ENCODE measurements around the gene OR2A42.
"Not testable (repeated sequence)": the region's sequence is repeated elsewhere in the genome, so short reads cannot be mapped to it uniquely, and the experiment has no call there.

Gene OR2A42

DNA sequence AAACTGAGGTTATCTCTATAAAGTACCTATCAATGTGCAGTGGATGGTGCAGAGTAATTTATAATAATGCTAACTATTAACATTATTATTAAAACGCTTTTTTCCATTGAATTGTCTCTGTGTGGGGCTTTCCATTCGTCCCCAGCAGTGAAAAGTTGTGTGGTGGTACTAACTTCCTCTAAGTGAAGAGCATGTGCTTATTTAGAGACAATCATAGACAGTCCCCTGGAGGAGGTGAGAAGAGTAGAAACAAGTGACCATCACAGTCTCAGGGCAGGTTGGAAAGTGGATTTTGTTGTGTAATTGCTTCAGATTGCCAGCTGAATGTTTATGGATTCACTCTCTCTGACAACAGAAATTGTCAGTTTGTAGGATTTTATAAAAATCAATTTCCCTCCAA is 8.4 kb downstream of the OR2A42 start:
- DNase-seq (ENCODE audit: low spot score): not testable (repeated sequence)

- DNase-seq (ENCODE audit: low spot score): not testable (repeated sequence)
Measured at GRCh38 chr7:144228810-144229209, 10.6 kb downstream of the OR2A42 start.

GRCh38 chr7:144226866-144227265 is 12.5 kb downstream of the OR2A42 start:
- DNase-seq (ENCODE audit: low spot score): not testable (repeated sequence)

GRCh38 chr7:144223675-144224074 is 15.7 kb downstream of the OR2A42 start:
- DNase-seq (ENCODE audit: low spot score): not testable (repeated sequence)

DNA sequence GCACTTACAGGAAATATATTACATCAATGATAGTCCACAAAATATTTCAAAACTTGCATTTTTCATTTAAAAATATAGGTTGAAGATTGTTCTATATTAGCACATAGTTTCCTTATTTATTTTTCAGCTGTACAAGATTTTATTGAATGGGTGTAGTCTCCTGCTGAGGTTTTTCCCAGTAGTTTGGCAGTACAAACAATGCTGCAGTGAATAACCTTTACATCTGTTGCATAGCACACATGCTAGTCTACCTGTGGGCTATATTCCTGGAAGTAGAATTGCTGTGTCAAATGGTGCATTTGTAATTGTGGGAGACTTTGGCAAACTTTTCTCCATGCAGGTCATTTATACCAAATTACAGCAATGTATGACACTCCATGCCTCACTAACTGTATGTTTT is 18.9 kb downstream of the OR2A42 start:
- DNase-seq (ENCODE audit: low spot score): not testable (repeated sequence)

GRCh38 chr7:144219149-144219548 is 20.3 kb downstream of the OR2A42 start:
- not testable (repeated sequence) for DNase-seq (ENCODE audit: low spot score)

- not testable (repeated sequence) for DNase-seq (ENCODE audit: low spot score)
Measured at GRCh38 chr7:144218581-144218980, 20.8 kb downstream of the OR2A42 start.

DNA sequence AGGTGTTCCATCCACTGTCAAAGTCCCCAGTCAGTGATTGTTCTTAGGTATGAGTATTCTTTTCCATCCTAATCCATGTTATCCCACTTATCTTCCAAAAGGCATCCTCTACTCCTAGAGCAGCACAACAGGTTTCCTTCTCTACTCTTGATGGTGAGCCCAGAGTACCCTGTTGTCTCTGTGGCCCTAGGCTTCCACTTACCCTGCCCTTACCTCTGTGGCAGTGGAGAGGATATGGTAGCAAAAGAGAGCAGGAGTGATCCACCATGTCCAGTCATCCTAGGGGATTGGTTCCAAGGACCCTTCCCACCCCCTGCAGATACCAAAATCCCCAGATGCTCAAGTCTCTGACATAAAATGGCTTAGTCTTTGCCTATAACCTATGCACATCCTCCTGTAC is 22.2 kb downstream of the OR2A42 start:
- DNase-seq (ENCODE audit: low spot score): not testable (repeated sequence)

DNA sequence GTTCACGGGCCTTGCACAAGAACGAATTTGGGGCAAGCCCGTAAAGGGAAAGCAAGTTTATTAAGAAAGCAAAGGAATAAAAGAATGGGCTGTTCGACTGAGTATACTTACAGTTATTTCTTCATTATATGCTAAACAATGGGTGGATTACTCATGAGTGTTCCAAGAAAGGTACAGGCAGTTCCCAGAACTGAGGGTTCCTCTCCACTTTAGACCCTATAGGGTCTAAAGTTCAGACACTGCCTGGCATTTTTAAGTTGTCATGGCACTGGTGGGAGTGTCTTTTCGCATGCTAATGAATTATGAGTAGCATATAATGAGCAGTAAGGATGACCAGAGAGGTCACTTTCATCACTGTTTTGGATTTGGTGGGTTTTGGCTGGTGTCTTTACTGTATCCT is 34.1 kb downstream of the OR2A42 start:
- DNase-seq (ENCODE audit: low spot score): not testable (repeated sequence)

- DNase-seq (ENCODE audit: low spot score): not testable (repeated sequence)
Measured at GRCh38 chr7:144203086-144203485, 36.3 kb downstream of the OR2A42 start.

- DNase-seq (ENCODE audit: low spot score): not testable (repeated sequence)
Measured at GRCh38 chr7:144201978-144202377, 37.4 kb downstream of the OR2A42 start.

DNA sequence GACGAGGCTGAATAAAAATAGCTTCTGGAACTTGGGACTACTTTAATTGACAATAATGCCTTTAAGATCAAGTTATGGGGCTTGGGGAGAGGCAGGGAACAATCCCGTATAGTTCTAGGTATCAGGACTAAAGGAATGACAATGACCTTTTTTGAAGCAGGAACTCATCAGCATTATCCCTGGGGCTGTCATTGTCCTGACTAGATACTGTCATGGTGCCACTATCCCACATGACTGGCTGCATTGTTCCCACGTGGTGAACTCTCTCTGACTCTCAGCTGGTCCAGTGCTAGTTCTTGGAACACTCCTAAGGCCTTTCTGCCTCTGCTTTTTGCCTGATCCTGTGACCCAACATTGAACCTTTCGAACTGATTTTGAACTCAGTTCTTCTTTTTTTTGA is 40.5 kb downstream of the OR2A42 start:
- not testable (repeated sequence) for DNase-seq (ENCODE audit: low spot score)

DNA sequence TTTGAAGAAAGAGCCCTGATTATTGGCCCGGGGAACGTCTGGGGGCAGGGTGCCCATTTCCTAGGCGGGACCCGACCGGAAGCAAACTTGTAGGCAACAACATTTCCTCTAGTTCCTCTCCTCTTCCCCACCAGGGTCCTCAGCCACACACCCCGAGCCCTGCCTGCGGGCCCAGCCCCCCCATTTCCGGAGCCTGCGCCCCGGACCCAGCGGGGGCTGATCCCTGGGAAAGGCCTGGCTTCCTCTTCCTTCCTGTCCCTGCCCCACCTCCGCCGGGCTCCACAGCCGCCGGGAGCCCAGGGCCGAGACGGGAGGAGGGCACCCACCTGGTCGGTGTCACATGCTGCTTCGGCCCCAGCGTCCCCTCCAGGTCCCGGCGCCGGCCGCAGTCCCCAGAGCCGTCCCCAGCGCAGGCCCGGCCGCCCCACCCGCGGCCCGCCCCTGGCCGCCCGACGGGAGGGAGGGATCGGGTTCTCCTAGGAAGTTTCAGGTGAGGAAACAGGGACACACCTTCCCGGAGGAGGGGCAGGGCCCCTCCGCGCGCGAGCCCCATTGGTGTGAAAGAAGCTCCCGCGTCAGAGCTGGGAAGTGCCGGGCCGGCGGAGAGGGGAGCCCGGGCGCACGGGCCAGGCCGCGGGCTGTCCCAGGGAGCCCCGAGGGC is 44.1 kb downstream of the OR2A42 start, which contains the start of gene ARHGEF35:
ARHGEF35 (minus strand) TSS at position 622 of the 661 bp plus-strand sequence. CDS start 7,450 bp downstream, outside the sequence.
- DNase-seq (ENCODE audit: low spot score): not testable (repeated sequence)

DNA sequence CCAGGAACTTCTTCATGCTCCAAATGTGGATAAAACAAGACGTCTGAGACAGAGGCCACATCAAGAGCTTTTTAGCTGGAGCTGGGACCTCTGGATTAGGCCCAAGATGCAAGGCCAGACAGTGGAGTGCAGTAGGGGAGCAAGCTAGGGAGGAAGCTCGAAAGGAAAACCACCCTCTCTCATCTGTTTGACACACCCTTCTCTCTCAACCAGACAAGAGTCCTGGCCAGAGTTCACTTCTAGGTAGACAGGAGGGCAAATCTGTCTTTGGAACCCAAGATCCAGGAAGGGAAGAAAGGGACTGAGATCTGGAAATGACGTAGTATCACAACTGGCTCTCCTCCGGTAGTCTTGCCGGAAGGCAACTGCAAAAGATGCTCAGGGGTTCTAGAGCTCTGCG is 45.0 kb downstream of the OR2A42 start:
- DNase-seq (ENCODE audit: low spot score): not testable (repeated sequence)

DNA sequence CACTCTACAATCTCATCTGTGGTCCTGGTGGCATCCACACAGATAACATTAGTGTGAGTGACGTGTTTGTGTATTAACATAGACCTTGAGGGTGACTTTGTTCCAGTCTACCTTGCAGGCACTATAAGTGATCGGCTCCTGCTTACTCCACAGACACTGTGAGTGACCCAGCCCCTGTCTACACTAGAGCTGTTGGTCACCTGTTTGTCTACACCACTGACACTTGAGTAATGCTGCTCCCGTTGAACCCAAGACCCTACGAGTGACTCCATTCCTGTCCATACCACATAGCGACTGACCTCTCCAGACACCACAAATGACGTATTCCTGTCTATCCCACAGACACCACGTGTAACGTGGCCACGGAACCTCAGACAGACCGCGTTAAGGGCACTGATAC is 45.6 kb downstream of the OR2A42 start:
- DNase-seq (ENCODE audit: low spot score): not testable (repeated sequence)

- not testable (repeated sequence) for DNase-seq (ENCODE audit: low spot score)
Measured at GRCh38 chr7:144188578-144189171, 50.7 kb downstream of the OR2A42 start.

DNA sequence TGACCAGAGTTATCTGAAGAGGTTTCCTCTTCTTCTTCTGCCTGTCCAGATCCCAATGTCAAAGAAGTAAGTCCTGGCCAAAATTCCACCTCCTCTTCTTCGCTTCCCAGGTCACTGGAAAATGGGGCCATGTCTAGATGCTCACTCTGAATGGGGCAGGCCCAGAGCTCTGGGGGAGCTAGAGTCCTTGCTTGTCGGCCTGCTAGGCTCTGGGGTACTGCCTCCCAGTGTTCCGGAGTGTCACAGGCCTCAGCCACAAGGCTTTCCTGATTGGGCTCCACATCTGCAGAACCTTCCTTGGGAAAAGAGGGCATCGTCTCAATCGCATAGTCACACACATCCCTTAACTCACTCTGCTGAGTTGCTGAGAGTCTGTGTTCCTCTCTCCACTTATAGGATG is 51.6 kb downstream of the OR2A42 start:
- not testable (repeated sequence) for DNase-seq (ENCODE audit: low spot score)

- DNase-seq (ENCODE audit: low spot score): not testable (repeated sequence)
Measured at GRCh38 chr7:144183166-144183565, 56.2 kb downstream of the OR2A42 start, which contains the start of gene CTAGE4. TSS of gene CTAGE4 (plus strand) at chr7:144183466. CDS start at chr7:144183504, 38 bp downstream.

- DNase-seq (ENCODE audit: low spot score): not testable (repeated sequence)
Measured at GRCh38 chr7:144179165-144179479, 60.3 kb downstream of the OR2A42 start.

GRCh38 chr7:144178380-144179164 is 60.8 kb downstream of the OR2A42 start:
- DNase-seq (ENCODE audit: low spot score): not testable (repeated sequence)

Data from GM20000 (cell line).